ENCODE measurements around the gene SRXN1.
"Not testable (repeated sequence)": the region's sequence is repeated elsewhere in the genome, so short reads cannot be mapped to it uniquely, and the experiment has no call there.

SRXN1 gene

GRCh38 chr20:653590-654416 is 803 bp upstream of the SRXN1 start:
- DNase-seq: no peak

- peak in 1 of 2 donors; percentile 23 for DNase-seq
Observed at GRCh38 chr20:652615-653109, 338 bp downstream of the SRXN1 start.

- no peak for DNase-seq
Observed at GRCh38 chr20:651713-652614, 1.0 kb downstream of the SRXN1 start.

GRCh38 chr20:650954-651353 is 2.0 kb downstream of the SRXN1 start:
- DNase-seq: no peak

GRCh38 chr20:650281-650680 is 2.7 kb downstream of the SRXN1 start:
- DNase-seq: no peak

GRCh38 chr20:647479-648019 is 5.5 kb downstream of the SRXN1 start:
- DNase-seq: no peak

GRCh38 chr20:646868-647233 is 6.1 kb downstream of the SRXN1 start:
- no peak for DNase-seq

GRCh38 chr20:646107-646867 is 6.7 kb downstream of the SRXN1 start:
- no peak for DNase-seq

GRCh38 chr20:645318-646106 is 7.5 kb downstream of the SRXN1 start:
- peak; percentile 72 to 75 for DNase-seq

GRCh38 chr20:644692-645317 is 8.2 kb downstream of the SRXN1 start:
- DNase-seq: no peak

- no peak for DNase-seq
Observed at GRCh38 chr20:642398-643174, 10.4 kb downstream of the SRXN1 start.

- DNase-seq: not testable (repeated sequence)
Observed at GRCh38 chr20:642013-642397, 11.0 kb downstream of the SRXN1 start.

- DNase-seq: no peak
Observed at GRCh38 chr20:641516-641875, 11.5 kb downstream of the SRXN1 start.

GRCh38 chr20:640674-641515 is 12.1 kb downstream of the SRXN1 start:
- no peak for DNase-seq

- no peak for DNase-seq
Observed at GRCh38 chr20:638579-638978, 14.4 kb downstream of the SRXN1 start.

- DNase-seq: no peak
Observed at GRCh38 chr20:637559-637958, 15.4 kb downstream of the SRXN1 start.

GRCh38 chr20:635893-636338 is 17.1 kb downstream of the SRXN1 start:
- no peak for DNase-seq

- DNase-seq: no peak
Observed at GRCh38 chr20:635028-635892, 17.7 kb downstream of the SRXN1 start.
